H1 (cell line): ENCODE measurements around the gene UBE2O. TPM values are rescaled to one million over a fixed set of nuclear protein-coding genes. Genes with fewer than 3 reads are reported as not detected.

Experiments
- BCL11A ChIP-seq, 2 experiments: IDR thresholded peaks; one replicate each; pipeline ENCODE4 v1.6.1; 2011; ENCODE audit warnings: low read depth in 2 of 2, low read length in 2 of 2, mild to moderate bottlenecking in 2 of 2
- CTBP2 ChIP-seq: IDR thresholded peaks from 2 replicates; pipeline ENCODE4 v1.7.0; 2011; ENCODE audit warnings: borderline replicate concordance, mild to moderate bottlenecking, moderate library complexity, mixed read lengths, low read length; ENCODE audit not compliant: insufficient read depth, insufficient read length
- RBBP5 ChIP-seq: IDR thresholded peaks from 2 replicates; pipeline ENCODE4 v1.7.1; 2012; ENCODE audit warnings: low read depth, mild to moderate bottlenecking, inconsistent platforms, low read length, moderate library complexity, borderline replicate concordance
- RXRA ChIP-seq: IDR thresholded peaks from 2 replicates; pipeline ENCODE4 v1.6.1; 2011; ENCODE audit warnings: low read depth, mild to moderate bottlenecking, low read length, moderate library complexity; ENCODE audit not compliant: insufficient read depth
- SAP30 ChIP-seq: fragments of 300-600 bp; sonication (generic); IDR thresholded peaks from 2 replicates; pipeline ENCODE4 v1.7.1; 2012; ENCODE audit warnings: low read length, moderate library complexity, mild to moderate bottlenecking, inconsistent platforms; ENCODE audit not compliant: insufficient read depth, insufficient replicate concordance
- TAF1 ChIP-seq: IDR thresholded peaks from 2 replicates; pipeline ENCODE4 v1.6.1; 2011; ENCODE audit warnings: mild to moderate bottlenecking, low read depth, low read length
- TCF12 ChIP-seq: IDR thresholded peaks from 2 replicates; pipeline ENCODE4 v1.6.1; 2011; ENCODE audit warnings: low read depth, mild to moderate bottlenecking, low read length
- polyA plus RNA-seq, 7 experiments: library from polyadenylated mRNA; depleted of rRNA in 3 of 7; stranded (reverse) in 5 of 7; unstranded in 2 of 7; fragments of >200 nt in 5 of 7; fragments of 200-250 nt in 2 of 7; gene quantifications; 1 replicate in 5 of 7; 2 replicates in 1 of 7; 4 replicates in 1 of 7; pipeline versions ENCODE4 v1.2.1 to v1.2.3, GENCODE V29; 2011 to 2013; ENCODE audit warnings: missing spikeins in 2 of 7, mixed read lengths in 2 of 7
- total RNA-seq: library from RNA; stranded (reverse); fragmentation: NEBNext Ultra II Directional; extraction: Animal tissue kit (Norgen Biotek cat#: 25700); gene quantifications from 2 replicates; pipeline ENCODE4 v1.2.1, GENCODE V29; 2021
- TF ChIP-seq, protein P1 (sequence below): fragments of 300-600 bp; sonication (generic); IDR thresholded peaks from 2 replicates; pipeline ENCODE4 v1.7.1; 2012; ENCODE audit warnings: low read length, moderate library complexity, mild to moderate bottlenecking, inconsistent platforms; ENCODE audit not compliant: insufficient replicate concordance
- TF ChIP-seq, protein P2 (sequence below), 3 experiments: IDR thresholded peaks; 1 replicate in 2 of 3; 2 replicates in 1 of 3; pipeline versions ENCODE4 v1.5.1 to v1.6.1; 2011; ENCODE audit warnings: low read length in 3 of 3, mild to moderate bottlenecking in 3 of 3, inconsistent platforms in 2 of 3, low read depth in 1 of 3, moderate library complexity in 1 of 3; ENCODE audit not compliant: insufficient read depth in 1 of 3; ENCODE audit errors: control extremely low read depth in 1 of 3

The UBE2O gene
- total and polyA plus RNA-seq, 2 of the 8 experiments (the other 6 are each of a cell fraction or from before 2014, with no cell fraction given) = 24.4 to 63.0 TPM

DNA sequence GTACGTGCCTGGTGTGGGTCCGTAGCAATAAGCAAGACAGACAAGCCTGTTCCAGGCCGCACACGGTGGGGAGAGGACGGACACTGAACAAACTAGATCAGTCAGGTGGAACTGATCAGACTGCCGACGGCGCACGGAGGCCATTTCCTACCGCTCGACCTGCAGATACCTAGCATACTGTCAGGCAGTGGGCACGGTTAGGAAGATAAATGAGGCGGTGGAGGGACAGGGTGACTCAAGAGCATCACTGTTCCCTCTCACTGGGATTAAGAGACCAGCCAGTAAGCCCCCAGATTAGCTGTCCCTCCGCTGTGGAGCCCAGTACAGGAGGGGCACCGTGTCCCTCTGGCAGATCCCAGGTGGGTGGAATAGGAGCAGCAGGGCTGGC is 19.3 kb upstream of the UBE2O start (continued):
- TF ChIP-seq, protein P1, sequence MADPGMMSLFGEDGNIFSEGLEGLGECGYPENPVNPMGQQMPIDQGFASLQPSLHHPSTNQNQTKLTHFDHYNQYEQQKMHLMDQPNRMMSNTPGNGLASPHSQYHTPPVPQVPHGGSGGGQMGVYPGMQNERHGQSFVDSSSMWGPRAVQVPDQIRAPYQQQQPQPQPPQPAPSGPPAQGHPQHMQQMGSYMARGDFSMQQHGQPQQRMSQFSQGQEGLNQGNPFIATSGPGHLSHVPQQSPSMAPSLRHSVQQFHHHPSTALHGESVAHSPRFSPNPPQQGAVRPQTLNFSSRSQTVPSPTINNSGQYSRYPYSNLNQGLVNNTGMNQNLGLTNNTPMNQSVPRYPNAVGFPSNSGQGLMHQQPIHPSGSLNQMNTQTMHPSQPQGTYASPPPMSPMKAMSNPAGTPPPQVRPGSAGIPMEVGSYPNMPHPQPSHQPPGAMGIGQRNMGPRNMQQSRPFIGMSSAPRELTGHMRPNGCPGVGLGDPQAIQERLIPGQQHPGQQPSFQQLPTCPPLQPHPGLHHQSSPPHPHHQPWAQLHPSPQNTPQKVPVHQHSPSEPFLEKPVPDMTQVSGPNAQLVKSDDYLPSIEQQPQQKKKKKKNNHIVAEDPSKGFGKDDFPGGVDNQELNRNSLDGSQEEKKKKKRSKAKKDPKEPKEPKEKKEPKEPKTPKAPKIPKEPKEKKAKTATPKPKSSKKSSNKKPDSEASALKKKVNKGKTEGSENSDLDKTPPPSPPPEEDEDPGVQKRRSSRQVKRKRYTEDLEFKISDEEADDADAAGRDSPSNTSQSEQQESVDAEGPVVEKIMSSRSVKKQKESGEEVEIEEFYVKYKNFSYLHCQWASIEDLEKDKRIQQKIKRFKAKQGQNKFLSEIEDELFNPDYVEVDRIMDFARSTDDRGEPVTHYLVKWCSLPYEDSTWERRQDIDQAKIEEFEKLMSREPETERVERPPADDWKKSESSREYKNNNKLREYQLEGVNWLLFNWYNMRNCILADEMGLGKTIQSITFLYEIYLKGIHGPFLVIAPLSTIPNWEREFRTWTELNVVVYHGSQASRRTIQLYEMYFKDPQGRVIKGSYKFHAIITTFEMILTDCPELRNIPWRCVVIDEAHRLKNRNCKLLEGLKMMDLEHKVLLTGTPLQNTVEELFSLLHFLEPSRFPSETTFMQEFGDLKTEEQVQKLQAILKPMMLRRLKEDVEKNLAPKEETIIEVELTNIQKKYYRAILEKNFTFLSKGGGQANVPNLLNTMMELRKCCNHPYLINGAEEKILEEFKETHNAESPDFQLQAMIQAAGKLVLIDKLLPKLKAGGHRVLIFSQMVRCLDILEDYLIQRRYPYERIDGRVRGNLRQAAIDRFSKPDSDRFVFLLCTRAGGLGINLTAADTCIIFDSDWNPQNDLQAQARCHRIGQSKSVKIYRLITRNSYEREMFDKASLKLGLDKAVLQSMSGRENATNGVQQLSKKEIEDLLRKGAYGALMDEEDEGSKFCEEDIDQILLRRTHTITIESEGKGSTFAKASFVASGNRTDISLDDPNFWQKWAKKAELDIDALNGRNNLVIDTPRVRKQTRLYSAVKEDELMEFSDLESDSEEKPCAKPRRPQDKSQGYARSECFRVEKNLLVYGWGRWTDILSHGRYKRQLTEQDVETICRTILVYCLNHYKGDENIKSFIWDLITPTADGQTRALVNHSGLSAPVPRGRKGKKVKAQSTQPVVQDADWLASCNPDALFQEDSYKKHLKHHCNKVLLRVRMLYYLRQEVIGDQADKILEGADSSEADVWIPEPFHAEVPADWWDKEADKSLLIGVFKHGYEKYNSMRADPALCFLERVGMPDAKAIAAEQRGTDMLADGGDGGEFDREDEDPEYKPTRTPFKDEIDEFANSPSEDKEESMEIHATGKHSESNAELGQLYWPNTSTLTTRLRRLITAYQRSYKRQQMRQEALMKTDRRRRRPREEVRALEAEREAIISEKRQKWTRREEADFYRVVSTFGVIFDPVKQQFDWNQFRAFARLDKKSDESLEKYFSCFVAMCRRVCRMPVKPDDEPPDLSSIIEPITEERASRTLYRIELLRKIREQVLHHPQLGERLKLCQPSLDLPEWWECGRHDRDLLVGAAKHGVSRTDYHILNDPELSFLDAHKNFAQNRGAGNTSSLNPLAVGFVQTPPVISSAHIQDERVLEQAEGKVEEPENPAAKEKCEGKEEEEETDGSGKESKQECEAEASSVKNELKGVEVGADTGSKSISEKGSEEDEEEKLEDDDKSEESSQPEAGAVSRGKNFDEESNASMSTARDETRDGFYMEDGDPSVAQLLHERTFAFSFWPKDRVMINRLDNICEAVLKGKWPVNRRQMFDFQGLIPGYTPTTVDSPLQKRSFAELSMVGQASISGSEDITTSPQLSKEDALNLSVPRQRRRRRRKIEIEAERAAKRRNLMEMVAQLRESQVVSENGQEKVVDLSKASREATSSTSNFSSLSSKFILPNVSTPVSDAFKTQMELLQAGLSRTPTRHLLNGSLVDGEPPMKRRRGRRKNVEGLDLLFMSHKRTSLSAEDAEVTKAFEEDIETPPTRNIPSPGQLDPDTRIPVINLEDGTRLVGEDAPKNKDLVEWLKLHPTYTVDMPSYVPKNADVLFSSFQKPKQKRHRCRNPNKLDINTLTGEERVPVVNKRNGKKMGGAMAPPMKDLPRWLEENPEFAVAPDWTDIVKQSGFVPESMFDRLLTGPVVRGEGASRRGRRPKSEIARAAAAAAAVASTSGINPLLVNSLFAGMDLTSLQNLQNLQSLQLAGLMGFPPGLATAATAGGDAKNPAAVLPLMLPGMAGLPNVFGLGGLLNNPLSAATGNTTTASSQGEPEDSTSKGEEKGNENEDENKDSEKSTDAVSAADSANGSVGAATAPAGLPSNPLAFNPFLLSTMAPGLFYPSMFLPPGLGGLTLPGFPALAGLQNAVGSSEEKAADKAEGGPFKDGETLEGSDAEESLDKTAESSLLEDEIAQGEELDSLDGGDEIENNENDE = no peak
- no peak for TF ChIP-seq TAF1
- TF ChIP-seq RBBP5 = no peak
- no peak for TF ChIP-seq TCF12
- TF ChIP-seq SAP30 = no peak
- TF ChIP-seq RXRA = no peak
- no peak for TF ChIP-seq CTBP2
- no peak for TF ChIP-seq BCL11A (IDR thresholded peaks at IDR 0.05; ENCODE audit: low read depth in 2 of 2, low read length in 2 of 2)
- TF ChIP-seq, protein P2, sequence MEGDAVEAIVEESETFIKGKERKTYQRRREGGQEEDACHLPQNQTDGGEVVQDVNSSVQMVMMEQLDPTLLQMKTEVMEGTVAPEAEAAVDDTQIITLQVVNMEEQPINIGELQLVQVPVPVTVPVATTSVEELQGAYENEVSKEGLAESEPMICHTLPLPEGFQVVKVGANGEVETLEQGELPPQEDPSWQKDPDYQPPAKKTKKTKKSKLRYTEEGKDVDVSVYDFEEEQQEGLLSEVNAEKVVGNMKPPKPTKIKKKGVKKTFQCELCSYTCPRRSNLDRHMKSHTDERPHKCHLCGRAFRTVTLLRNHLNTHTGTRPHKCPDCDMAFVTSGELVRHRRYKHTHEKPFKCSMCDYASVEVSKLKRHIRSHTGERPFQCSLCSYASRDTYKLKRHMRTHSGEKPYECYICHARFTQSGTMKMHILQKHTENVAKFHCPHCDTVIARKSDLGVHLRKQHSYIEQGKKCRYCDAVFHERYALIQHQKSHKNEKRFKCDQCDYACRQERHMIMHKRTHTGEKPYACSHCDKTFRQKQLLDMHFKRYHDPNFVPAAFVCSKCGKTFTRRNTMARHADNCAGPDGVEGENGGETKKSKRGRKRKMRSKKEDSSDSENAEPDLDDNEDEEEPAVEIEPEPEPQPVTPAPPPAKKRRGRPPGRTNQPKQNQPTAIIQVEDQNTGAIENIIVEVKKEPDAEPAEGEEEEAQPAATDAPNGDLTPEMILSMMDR (IDR thresholded peaks at IDR 0.05; ENCODE audit: control extremely low read depth in 1 of 3, insufficient read depth in 1 of 3, low read depth in 1 of 3, low read length in 3 of 3) = no peak
